Dedifferentiated amniotic fluid mesenchymal stem cell (primary cell): ENCODE results near the gene GDI1.

Source experiments
- DNase-seq: peaks from one replicate; pipeline ENCODE4 v3.0.0-alpha.2; 2016; ENCODE audit errors: extremely low spot score

GDI1 gene

GRCh38 chrX:154408659-154409221 is 28.2 kb upstream of the GDI1 start:
- no peak for DNase-seq

- peak; percentile 22 for DNase-seq
These were observed 27.6 kb upstream of the GDI1 start, which contains the start of gene DNASE1L1 for GRCh38 chrX:154409222-154409871. DNASE1L1 (minus strand) TSS chrX:154409254; CDS start chrX:154405568, 3,686 bp downstream.

GRCh38 chrX:154411981-154412340 is 25.0 kb upstream of the GDI1 start:
- DNase-seq, result no peak

GRCh38 chrX:154412468-154412867 is 24.5 kb upstream of the GDI1 start:
- no peak for DNase-seq

- no peak for DNase-seq
These were observed 23.8 kb upstream of the GDI1 start for GRCh38 chrX:154413142-154413541.

GRCh38 chrX:154417157-154417556 is 19.8 kb upstream of the GDI1 start:
- DNase-seq, result no peak

- DNase-seq, result no peak
These were observed 17.8 kb upstream of the GDI1 start for GRCh38 chrX:154419189-154419588.

GRCh38 chrX:154419688-154420401 is 17.1 kb upstream of the GDI1 start:
- DNase-seq, result no peak

GRCh38 chrX:154420402-154420756 is 16.6 kb upstream of the GDI1 start:
- no peak for DNase-seq

GRCh38 chrX:154426916-154427770 is 9.8 kb upstream of the GDI1 start:
- no peak for DNase-seq

GRCh38 chrX:154428176-154429171 is 8.5 kb upstream of the GDI1 start, which contains the start of gene ATP6AP1:
ATP6AP1 (plus strand) TSS chrX:154428677; CDS start chrX:154428693, 16 bp downstream.
- DNase-seq, result peak; percentile 87

- DNase-seq, result no peak
These were observed 7.2 kb upstream of the GDI1 start for GRCh38 chrX:154429711-154430110.

GRCh38 chrX:154430479-154430878 is 6.5 kb upstream of the GDI1 start:
- DNase-seq, result no peak

- no peak for DNase-seq
These were observed 6.0 kb upstream of the GDI1 start for GRCh38 chrX:154430916-154431315.

- no peak for DNase-seq
These were observed 5.6 kb upstream of the GDI1 start for GRCh38 chrX:154431341-154431740.

- DNase-seq, result no peak
These were observed 4.7 kb upstream of the GDI1 start for GRCh38 chrX:154432210-154432609.

- DNase-seq, result no peak
These were observed 3.3 kb upstream of the GDI1 start for GRCh38 chrX:154433605-154434004.

- DNase-seq, result no peak
These were observed 2.4 kb upstream of the GDI1 start for GRCh38 chrX:154434394-154435168.

- DNase-seq, result no peak
These were observed 1.7 kb upstream of the GDI1 start for GRCh38 chrX:154435171-154435733.
